MV-4-11 (cell line): ENCODE results near the gene WIPF2.
"Not testable (repeated sequence)": the region's sequence is repeated elsewhere in the genome, so short reads cannot be mapped to it uniquely, and the experiment has no call there.

Experiments used
- DNase-seq: peaks from one replicate; lab custom pipeline; 2025; lab: John Stamatoyannopoulos, UW

The WIPF2 gene

GRCh38 chr17:40191237-40192208, 27.6 kb upstream of the WIPF2 start:
- peak; percentile 47 for DNase-seq

GRCh38 chr17:40192961-40193360, 26.1 kb upstream of the WIPF2 start:
- DNase-seq = no peak

DNA sequence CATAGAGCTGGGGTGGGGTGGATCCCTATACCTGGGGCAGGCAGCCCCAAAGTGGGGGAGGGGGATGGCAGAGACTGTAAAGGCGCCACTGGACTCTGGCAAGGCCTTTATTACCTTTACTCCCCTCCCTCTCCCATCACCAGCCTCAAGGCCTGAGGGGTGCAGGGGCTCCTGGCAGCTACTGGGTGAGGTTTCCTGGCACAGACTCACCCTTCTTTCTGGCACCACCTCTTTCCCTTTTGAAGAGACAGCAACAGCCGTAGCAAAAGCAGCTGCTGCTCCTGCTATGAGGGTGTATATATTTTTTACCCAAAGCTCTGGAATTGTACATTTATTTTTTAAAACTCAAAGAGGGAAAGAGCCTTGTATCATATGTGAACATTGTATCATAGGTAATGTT, 24.3 kb upstream of the WIPF2 start:
- no peak for DNase-seq

- no peak for DNase-seq
Measured at GRCh38 chr17:40197550-40197949, 21.6 kb upstream of the WIPF2 start.

GRCh38 chr17:40197965-40198456, 21.1 kb upstream of the WIPF2 start:
- DNase-seq = peak; percentile 17

DNA sequence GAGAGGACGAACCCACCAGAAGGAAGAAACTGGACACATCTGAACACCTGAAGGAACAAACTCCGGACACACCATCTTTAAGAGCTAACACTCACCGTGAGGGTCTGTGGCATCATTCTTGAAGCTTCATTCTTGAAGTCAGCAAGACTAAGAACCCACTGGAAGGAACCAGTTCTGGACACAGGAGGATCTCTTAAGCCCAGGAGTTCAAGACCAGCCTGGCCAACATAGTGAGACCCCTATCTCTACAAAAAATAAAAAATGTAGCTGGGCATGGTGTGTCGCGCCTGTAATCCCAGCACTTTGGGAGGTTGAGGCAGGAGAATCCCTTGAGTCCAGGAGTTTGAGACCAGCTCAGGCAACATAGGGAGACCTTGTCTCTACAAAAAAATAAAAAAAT, 20.5 kb upstream of the WIPF2 start:
- no peak for DNase-seq

GRCh38 chr17:40203131-40203530, 16.0 kb upstream of the WIPF2 start:
- DNase-seq = no peak

GRCh38 chr17:40206193-40206592, 12.9 kb upstream of the WIPF2 start:
- DNase-seq = peak; percentile 51

DNA sequence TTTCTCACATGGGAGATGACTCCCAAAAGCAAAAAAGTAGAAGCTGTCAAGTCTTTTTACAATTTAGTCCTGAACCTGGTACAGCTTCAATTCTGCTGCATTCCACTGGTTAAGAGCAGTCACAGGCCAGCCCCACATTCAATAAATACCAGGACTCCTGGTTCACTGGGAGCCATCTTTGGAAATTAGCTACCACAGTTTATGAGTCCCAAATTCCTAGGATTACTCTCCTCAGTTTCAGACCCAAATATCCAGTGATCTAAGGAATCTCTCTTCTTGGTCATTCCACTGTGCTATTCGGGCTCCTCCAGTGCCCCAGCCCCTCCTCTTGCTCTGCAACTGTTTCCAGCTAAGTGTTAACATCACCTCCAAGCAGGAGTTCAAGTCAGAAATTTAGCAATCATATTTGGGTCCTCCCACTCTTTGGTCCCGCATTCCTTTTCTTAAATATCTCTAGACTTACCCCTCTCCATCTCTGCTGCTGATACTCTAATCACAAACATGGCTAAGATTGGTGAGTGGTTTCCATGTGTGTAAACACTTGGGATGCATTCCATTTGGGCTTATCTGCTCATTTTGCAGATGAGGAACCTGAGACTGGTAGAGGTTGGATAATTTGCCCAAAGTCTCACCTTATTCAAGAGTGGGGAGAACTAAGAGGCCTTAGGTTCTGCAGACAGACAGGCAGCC, 9.6 kb upstream of the WIPF2 start:
- DNase-seq = no peak

- not testable (repeated sequence) for DNase-seq
Measured at GRCh38 chr17:40213914-40214313, 5.2 kb upstream of the WIPF2 start.

DNA sequence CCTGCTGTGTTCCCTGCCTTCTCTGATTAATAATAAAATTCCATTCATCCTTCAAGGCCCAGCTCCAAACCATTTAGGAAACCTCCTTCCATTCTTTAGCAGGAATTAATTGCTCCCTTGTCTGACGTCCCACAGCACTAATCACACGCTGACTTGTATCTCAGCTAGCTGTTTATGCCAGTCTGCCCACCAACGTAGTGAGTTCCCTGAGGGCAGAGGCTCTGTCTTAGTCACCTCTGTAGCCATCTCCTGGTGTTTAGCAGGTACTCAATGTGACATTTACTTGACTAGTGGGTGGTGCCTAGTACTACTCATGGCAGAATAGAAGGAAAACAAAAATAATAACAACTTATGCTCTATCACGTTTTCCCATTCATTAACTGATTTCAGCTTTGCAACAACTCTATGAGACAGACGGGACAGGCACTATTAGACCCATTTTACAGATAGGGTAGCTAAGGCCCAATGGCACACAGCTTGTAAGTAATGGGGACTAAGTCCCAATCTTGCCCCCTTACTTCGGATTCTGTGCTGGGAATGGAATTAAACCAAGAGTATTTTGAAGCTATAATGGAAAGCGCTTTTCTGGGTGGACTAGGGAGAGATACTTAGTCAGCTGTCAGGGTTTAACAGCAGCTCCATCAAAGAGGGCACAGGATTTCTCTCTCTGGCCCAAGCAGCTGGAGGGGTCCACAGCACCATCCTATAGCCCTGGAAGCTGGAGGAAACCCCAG, 931 bp upstream of the WIPF2 start:
- no peak for DNase-seq

- peak; percentile 9 for DNase-seq
Measured at GRCh38 chr17:40219594-40220338, 662 bp downstream of the WIPF2 start.

DNA sequence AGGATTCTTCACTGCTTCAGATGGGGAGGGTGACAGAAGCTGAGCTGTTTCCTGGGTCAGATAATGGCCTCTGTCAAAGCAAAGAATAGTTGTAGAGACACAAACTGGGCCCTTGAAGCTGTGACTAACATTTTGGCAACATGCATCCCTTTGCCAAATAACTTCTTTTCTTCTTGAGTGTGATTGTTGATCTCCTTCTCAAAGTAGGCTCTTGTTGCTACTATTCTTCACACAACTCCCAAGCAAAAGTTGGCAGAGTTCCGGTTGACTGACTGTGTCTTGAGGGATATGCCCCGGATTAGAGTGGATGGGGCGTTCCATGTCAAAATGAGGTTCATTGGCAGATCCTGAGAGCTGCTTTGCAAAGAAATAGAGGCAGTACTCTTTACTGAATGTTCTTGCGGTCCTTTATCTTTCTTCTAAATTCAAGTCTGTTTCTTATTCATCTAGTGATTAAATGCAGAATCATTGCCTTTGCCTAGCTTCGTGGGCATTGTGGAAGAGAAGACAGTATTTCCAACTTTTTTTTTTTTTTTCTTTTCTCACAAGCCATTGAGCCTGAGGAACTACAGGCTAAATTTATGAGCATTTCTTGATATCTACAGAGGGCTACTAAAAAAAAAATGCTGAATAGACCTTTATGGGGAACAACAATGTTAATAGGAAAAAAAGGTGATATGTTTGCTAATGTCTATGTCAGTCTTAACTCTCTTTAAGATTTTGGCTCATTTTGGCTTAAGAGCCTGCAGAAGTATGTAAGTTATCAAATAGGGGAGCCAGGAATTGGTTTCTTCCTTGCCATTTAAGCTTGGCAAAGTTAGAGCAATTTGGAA, 5.8 kb downstream of the WIPF2 start:
- no peak for DNase-seq

- not testable (repeated sequence) for DNase-seq
Measured at GRCh38 chr17:40229146-40229545, 10.0 kb downstream of the WIPF2 start.

GRCh38 chr17:40230670-40231069, 11.6 kb downstream of the WIPF2 start:
- DNase-seq = no peak

DNA sequence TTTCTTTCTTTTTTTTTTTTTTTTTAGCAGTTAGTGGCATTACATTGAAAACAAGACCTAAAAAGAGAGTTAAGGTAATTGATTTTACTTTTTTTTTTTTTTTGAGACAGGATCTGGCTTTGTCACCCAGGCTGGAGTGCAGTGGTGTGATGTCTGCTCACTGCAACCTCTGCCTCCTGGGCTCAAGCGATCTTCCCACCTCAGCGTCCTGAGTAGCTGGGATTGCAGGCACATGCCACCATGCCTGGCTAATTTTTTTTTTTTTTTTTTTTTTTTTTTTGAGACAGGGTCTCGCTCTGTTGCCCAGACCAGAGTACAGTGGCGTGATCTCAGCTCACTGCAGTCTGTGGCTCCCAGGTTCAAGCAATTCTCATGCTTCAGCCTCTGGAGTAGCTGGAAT, 12.8 kb downstream of the WIPF2 start:
- not testable (repeated sequence) for DNase-seq

DNA sequence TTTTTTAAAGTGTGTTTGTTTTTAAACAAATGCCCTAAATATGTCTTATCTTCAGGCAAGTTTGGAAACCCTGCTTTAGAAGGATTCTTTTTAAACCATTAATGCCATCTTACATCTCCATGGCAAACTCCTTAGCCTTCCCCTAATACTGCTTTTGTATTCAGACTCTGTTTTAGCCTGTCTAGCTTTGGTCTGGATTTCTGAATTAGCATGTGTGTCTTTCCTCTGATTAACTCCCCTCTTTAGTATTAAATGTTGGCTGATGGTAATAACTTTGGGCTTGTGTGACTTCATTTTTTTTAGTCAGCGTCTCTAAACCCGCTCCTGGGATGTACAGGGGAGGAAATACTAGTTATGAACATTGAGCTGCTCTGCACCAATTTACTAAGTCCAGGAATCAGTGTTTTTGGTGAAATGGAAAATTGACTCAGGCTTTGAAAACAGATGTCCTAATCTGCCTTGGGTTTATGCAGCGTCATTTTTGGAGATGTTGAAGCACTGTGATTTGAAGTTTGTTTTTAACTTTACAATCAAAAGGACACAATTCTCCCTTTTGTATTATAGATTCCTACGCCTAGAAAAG, 22.2 kb downstream of the WIPF2 start:
- no peak for DNase-seq

DNA sequence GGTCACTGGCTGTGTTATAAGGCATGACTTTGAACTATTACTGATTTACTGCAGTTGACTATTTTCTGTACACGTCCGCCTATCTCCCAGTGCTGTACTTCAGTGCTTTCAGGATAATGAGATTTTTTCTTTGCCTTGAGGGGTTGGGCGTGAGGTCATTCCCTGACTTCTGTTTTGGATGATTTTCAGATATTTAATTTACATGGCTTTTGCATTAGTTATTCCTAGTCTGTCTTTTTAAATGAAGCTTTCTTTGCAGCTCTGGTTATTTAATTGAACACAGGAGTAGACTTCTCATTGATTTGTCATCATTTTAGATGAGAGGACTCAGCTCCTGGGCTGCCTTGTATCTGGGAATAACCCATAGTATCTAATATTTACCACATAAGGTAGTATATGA, 23.7 kb downstream of the WIPF2 start:
- DNase-seq = no peak

- no peak for DNase-seq
Measured at GRCh38 chr17:40243761-40244160, 24.7 kb downstream of the WIPF2 start.

- no peak for DNase-seq
Measured at GRCh38 chr17:40244255-40244654, 25.2 kb downstream of the WIPF2 start.
